IMR-90 (cell line): ENCODE measurements around the gene KLHL17. TPM values are rescaled to one million over a fixed set of nuclear protein-coding genes. Genes with fewer than 3 reads are reported as not detected.

Source experiments
- ATAC-seq: fragments of 200-7000 bp; cut with Tn5 transposase; 2 replicates; pipeline ENCODE4 v1.9.1; 2020; ENCODE audit warnings: low read depth, mild to moderate bottlenecking, moderate library complexity
- BruUV-seq: library from RNA; stranded (reverse); fragments of 400-500 nt; replicated peaks from 2 replicates; lab custom pipeline; 2021; lab: Mats Ljungman, UMichigan
- CTCF ChIA-PET: fragments of 300-600 bp; formaldehyde crosslinking; extraction: SDS; loops from one replicate; lab custom pipeline; 2021; ENCODE audit warnings: antibody characterized with exemption; lab: Yijun Ruan, JAX
- POLR2A ChIA-PET: fragments of 300-600 bp; sonication (Branson Sonifier 250); formaldehyde crosslinking; loops from one replicate; lab custom pipeline; 2022; ENCODE audit warnings: antibody characterized with exemption; ENCODE audit not compliant: unreplicated experiment; lab: Charles Lee
- DNase-seq: peaks from one replicate; pipeline ENCODE4 v3.0.0; 2013
- H2AFZ ChIP-seq: replicated peaks from 2 replicates; pipeline ENCODE3; 2013; ENCODE audit warnings: low read length, mild to moderate bottlenecking; ENCODE audit not compliant: poor library complexity
- H2AK5ac ChIP-seq: 2 replicates; pipeline ENCODE4 v1.6.1; 2013; ENCODE audit warnings: low read depth, low read length, inconsistent platforms
- H2AK9ac ChIP-seq: replicated peaks from 2 replicates; pipeline ENCODE3; 2013; ENCODE audit warnings: mild to moderate bottlenecking, low read depth, low read length, moderate library complexity; ENCODE audit not compliant: poor library complexity
- H2BK120ac ChIP-seq: 2 replicates; pipeline ENCODE4 v1.6.1; 2013; ENCODE audit warnings: low read depth, low read length, inconsistent platforms
- H2BK15ac ChIP-seq: 3 replicates; pipeline ENCODE4 v1.6.1; 2013; ENCODE audit warnings: low read depth, low read length, inconsistent platforms
- H2BK20ac ChIP-seq: 2 replicates; pipeline ENCODE4 v1.6.1; 2013; ENCODE audit warnings: low read depth, mild to moderate bottlenecking, inconsistent platforms, low read length, moderate library complexity
- H2BK5ac ChIP-seq: 2 replicates; pipeline ENCODE4 v1.6.1; 2013; ENCODE audit warnings: mild to moderate bottlenecking, low read depth, low read length, inconsistent platforms; ENCODE audit not compliant: poor library complexity, severe bottlenecking
- H3K14ac ChIP-seq: replicated peaks from 2 replicates; pipeline ENCODE4 v1.6.1; 2013; ENCODE audit warnings: low read depth, low read length, inconsistent platforms
- H3K18ac ChIP-seq: 2 replicates; pipeline ENCODE4 v1.6.1; 2013; ENCODE audit warnings: low read depth, low read length, control low read depth
- H3K23ac ChIP-seq: 2 replicates; pipeline ENCODE4 v1.6.1; 2013; ENCODE audit warnings: low read depth, low read length, inconsistent platforms
- H3K27ac ChIP-seq: 2 replicates; pipeline ENCODE4 v1.5.1; 2013; ENCODE audit warnings: mild to moderate bottlenecking, control low read depth, low read length; ENCODE audit not compliant: insufficient read depth
- H3K27me3 ChIP-seq: 2 replicates; pipeline ENCODE4 v1.6.1; 2013; ENCODE audit warnings: low read length; ENCODE audit not compliant: control insufficient read depth, insufficient read depth
- H3K36me3 ChIP-seq: 2 replicates; pipeline ENCODE4 v1.6.1; 2013; ENCODE audit warnings: low read length, mixed read lengths; ENCODE audit not compliant: control insufficient read depth, insufficient read depth
- H3K4ac ChIP-seq: 2 replicates; pipeline ENCODE4 v1.6.1; 2013; ENCODE audit warnings: low read depth, low read length, inconsistent platforms
- H3K4me1 ChIP-seq: 2 replicates; pipeline ENCODE4 v1.6.1; 2013; ENCODE audit warnings: low read length, mixed read lengths; ENCODE audit not compliant: control insufficient read depth, insufficient read depth
- H3K4me2 ChIP-seq: 2 replicates; pipeline ENCODE4 v1.6.1; 2013; ENCODE audit warnings: low read depth, mild to moderate bottlenecking, control low read depth, low read length, moderate library complexity
- H3K4me3 ChIP-seq: 2 replicates; pipeline ENCODE4 v1.5.1; 2013; ENCODE audit warnings: low read depth, mild to moderate bottlenecking, control low read depth, low read length, moderate library complexity; ENCODE audit not compliant: insufficient read depth
- H3K56ac ChIP-seq: 2 replicates; pipeline ENCODE4 v1.6.1; 2013; ENCODE audit warnings: low read length, inconsistent platforms; ENCODE audit not compliant: insufficient read depth; ENCODE audit errors: extremely low read depth
- H3K79me1 ChIP-seq, 2 experiments: 2 replicates each; pipeline ENCODE4 v1.6.1; 2013; ENCODE audit warnings: low read length in 2 of 2, inconsistent platforms in 1 of 2, low read depth in 1 of 2
- H3K9ac ChIP-seq: 2 replicates; pipeline ENCODE4 v1.6.1; 2013; ENCODE audit warnings: low read depth, low read length, control low read depth
- H3K9me1 ChIP-seq: 2 replicates; pipeline ENCODE4 v1.6.1; 2013; ENCODE audit warnings: low read length, inconsistent platforms; ENCODE audit not compliant: insufficient read depth
- H3K9me3 ChIP-seq: 2 replicates; pipeline ENCODE4 v1.6.1; 2013; ENCODE audit warnings: low read length; ENCODE audit not compliant: control insufficient read depth, insufficient read depth
- H4K20me1 ChIP-seq: 2 replicates; pipeline ENCODE4 v1.6.1; 2013; ENCODE audit warnings: low read length, inconsistent platforms; ENCODE audit not compliant: insufficient read depth
- H4K5ac ChIP-seq: 2 replicates; pipeline ENCODE4 v1.6.1; 2013; ENCODE audit warnings: mild to moderate bottlenecking, low read depth, low read length, control low read depth
- H4K8ac ChIP-seq, 2 experiments: 2 replicates each; pipeline ENCODE4 v1.6.1; 2013; ENCODE audit warnings: low read depth in 2 of 2, low read length in 2 of 2, control low read depth in 1 of 2, inconsistent platforms in 1 of 2
- H4K91ac ChIP-seq: 2 replicates; pipeline ENCODE4 v1.6.1; 2013; ENCODE audit warnings: low read depth, low read length, inconsistent platforms; ENCODE audit not compliant: insufficient read depth
- BHLHE40 ChIP-seq: fragments of 150-350 bp; IDR thresholded peaks from 2 replicates; pipeline ENCODE4 v1.6.1; 2016; ENCODE audit warnings: mild to moderate bottlenecking, low read depth, low read length
- ELK1 ChIP-seq: fragments of 150-350 bp; IDR thresholded peaks from 2 replicates; pipeline ENCODE4 v1.6.1; 2016; ENCODE audit warnings: low read depth, mild to moderate bottlenecking, low read length, moderate library complexity, borderline replicate concordance
- FOS ChIP-seq: fragments of 150-350 bp; IDR thresholded peaks from 2 replicates; pipeline ENCODE4 v1.6.1; 2016; ENCODE audit warnings: low read depth, low read length
- MAFK ChIP-seq: IDR thresholded peaks from 2 replicates; pipeline ENCODE4 v1.6.1; 2012; ENCODE audit warnings: low read depth, low read length, improper control_type of control experiment
- NFE2L2 ChIP-seq: fragments of 150-350 bp; IDR thresholded peaks from 2 replicates; pipeline ENCODE4 v1.6.1; 2016; ENCODE audit warnings: low read depth, mild to moderate bottlenecking, low read length
- RFX5 ChIP-seq: IDR thresholded peaks from 2 replicates; pipeline ENCODE4 v1.8.0; 2012; ENCODE audit warnings: low read depth, mild to moderate bottlenecking, low read length, moderate library complexity
- WGBS, 2 experiments: methylation state at CpG; one replicate each; pipeline versions ENCODE4 v1.1.5 to v1.1.7; 2013; ENCODE audit warnings: missing lambda C conversion rate in 2 of 2; ENCODE audit not compliant: insufficient read length in 1 of 2; ENCODE audit errors: extremely low coverage in 2 of 2; 5-methylcytosine and 5-hydroxymethylcytosine counted together
- dilution Hi-C: fragments of 300-500 bp; cut with HindIII; formaldehyde crosslinking; loops from one replicate; pipeline ENCODE4 v1.14.3; 2018; ENCODE audit warnings: low sequenced_read_pairs; ENCODE audit not compliant: unreplicated experiment
- in situ Hi-C: fragments of 300-500 bp; cut with MboI; formaldehyde crosslinking; loops from 3 replicates; pipeline ENCODE4 v1.14.3; 2019; ENCODE audit warnings: low sequenced_read_pairs, inconsistent platforms, mixed read lengths
- intact Hi-C: fragments of 100-400 bp; cut with micrococcal nuclease; formaldehyde crosslinking; loops from 2 replicates; pipeline ENCODE4 v1.10.0; 2022
- polyA plus RNA-seq, 3 experiments: library from polyadenylated mRNA; depleted of rRNA; stranded (reverse); fragments of >200 nt; gene quantifications; 2 replicates each; pipeline ENCODE4 v1.2.3, GENCODE V29; 2012; ENCODE audit warnings: low replicate concordance in 1 of 3
- total RNA-seq: library from RNA; depleted of rRNA; stranded (reverse); fragments of >200 nt; gene quantifications from 2 replicates; pipeline ENCODE4 v1.2.3, GENCODE V29; 2012

Gene KLHL17
- total and polyA plus RNA-seq, 2 of the 4 experiments (the other 2 are of a cell fraction): 3.4 to 41.0 TPM

- WGBS, 2 experiments: 88% methylated on average over 17 of the region's 25 CpGs; no CpG with 5 or more reads in 1 of the 2 experiments
- intact Hi-C loops: no loop called here
- BruUV-seq: no TSS peak
Measured at GRCh38 chr1:932776-933602, 27.4 kb upstream of the KLHL17 start.

More at GRCh38 chr1:932776-933602, 27.4 kb upstream of the KLHL17 start:
- no peak for DNase-seq
- Histone ChIP-seq H3K4ac (no peak overlapping the region), H3K4me1 (no peaks in the 10 kb centered on the region), H4K8ac (no peak overlapping the region), H3K14ac (no peak overlapping the region), H4K91ac (no peak overlapping the region), H3K79me1 (no peaks in the 10 kb centered on the region), H3K4me2 (no peak overlapping the region), H3K27me3 (no peaks in the 10 kb centered on the region), H2AK9ac (no peak overlapping the region), H3K23ac (no peak overlapping the region), H3K56ac (no peak overlapping the region), H3K36me3 (peaks cover 9% of the 10 kb centered on the region), H2BK5ac (no peak overlapping the region), H3K27ac (no peak overlapping the region), H4K20me1 (peaks cover 6% of the 10 kb centered on the region; the same call in 1 of the 2 replicates), H3K4me3 (no peak overlapping the region), H2BK15ac (no peak overlapping the region), H3K9me3 (no peaks in the 10 kb centered on the region), H2BK20ac (no peak overlapping the region), H2AK5ac (no peak overlapping the region), H2BK120ac (no peak overlapping the region), H4K5ac (no peak overlapping the region), H3K9me1 (no peaks in the 10 kb centered on the region), H2AFZ (no peak overlapping the region), H3K18ac (no peak overlapping the region), H3K9ac (no peak overlapping the region)
- dilution Hi-C loops: no loop called here
- POLR2A ChIA-PET: no interaction called here
- TF ChIP-seq FOS (no peak), MAFK (no peak), RFX5 (no peak), ELK1 (no peak), BHLHE40 (no peak), NFE2L2 (no peak)
- CTCF ChIA-PET: no interaction called here
- no peak for ATAC-seq
- in situ Hi-C loops: no loop called here
